Ovary (tissue), 9 donors: ENCODE data around the gene LRRC14B. TPM values are rescaled to one million over a fixed set of nuclear protein-coding genes. Genes with fewer than 3 reads are reported as not detected.

Experiments used
- DNase-seq, 5 donors: peaks; one replicate each; pipeline ENCODE4 v3.0.0-alpha.2; 2019 to 2020
- H3K27ac ChIP-seq, 2 donors: fragments of 200-600 bp; one replicate each; pipeline versions ENCODE4 v1.5.1 to v1.8.0; 2019 to 2022
- H3K27me3 ChIP-seq: fragments of 200-600 bp; one replicate; pipeline ENCODE4 v1.8.0; 2022
- H3K36me3 ChIP-seq: fragments of 200-600 bp; sonication (generic); one replicate; pipeline ENCODE4 v1.5.1; 2019
- H3K4me1 ChIP-seq: one replicate; pipeline ENCODE4 v1.8.1; 2013; ENCODE audit warnings: mild to moderate bottlenecking, moderate library complexity; ENCODE audit not compliant: insufficient read depth
- H3K4me3 ChIP-seq: fragments of 200-600 bp; sonication (generic); one replicate; pipeline ENCODE4 v1.5.1; 2017
- H3K9me3 ChIP-seq, 2 donors: fragments of 200-600 bp in 1 of 2; sonication (generic) in 1 of 2; one replicate each; pipeline versions ENCODE4 v1.5.1 to v1.8.1; 2013 to 2019; ENCODE audit warnings: mild to moderate bottlenecking in 1 of 2, moderate library complexity in 1 of 2
- EP300 ChIP-seq: sonication (generic); formaldehyde crosslinking; IDR thresholded peaks from one replicate; pipeline ENCODE4 v1.6.1; 2017; ENCODE audit warnings: antibody characterized with exemption
- POLR2A ChIP-seq: fragments of 450-650 bp; IDR thresholded peaks from one replicate; pipeline ENCODE4 v1.6.1; 2017; ENCODE audit warnings: antibody characterized with exemption, mild to moderate bottlenecking, moderate library complexity
- WGBS, 3 donors: extraction: QIAGEN DNeasy Blood & Tissue Kit in 1 of 3; methylation state at CpG; one replicate each; pipeline versions ENCODE4 v1.1.5 to v1.1.7; 2013 to 2017; 5-methylcytosine and 5-hydroxymethylcytosine counted together
- intact Hi-C, 4 donors: fragments of 100-400 bp; cut with DNase I; formaldehyde crosslinking; loops; one replicate each; pipeline versions ENCODE4 v1.11.0 to v1.15.1; 2022 to 2023
- polyA plus RNA-seq, 2 donors: library from polyadenylated mRNA; stranded (reverse); fragments of 200-250 nt in 1 of 2; fragments of 350-450 nt in 1 of 2; fragmentation: Illumina TruSeq in 1 of 2; extraction: RNeasy Lipid Tissue Mini Kit (QIAGEN cat#74804) in 1 of 2; gene quantifications; one replicate each; pipeline ENCODE4 v1.2.3, GENCODE V29; 2013 to 2014
- total RNA-seq, 7 donors: library from RNA; depleted of rRNA in 2 of 7; stranded (reverse); fragments of >200 nt in 2 of 7; fragmentation: NEBNext Ultra II Directional in 3 of 7; extraction: Animal tissue kit (Norgen Biotek cat#: 25700) in 3 of 7; gene quantifications; one replicate each; pipeline versions ENCODE4 v1.1.0 to v1.2.4, GENCODE V29; 2016 to 2023
- TF ChIP-seq, protein P1 (sequence below), 3 donors: fragments of 450-650 bp in 2 of 3; fragments of 200-600 bp in 1 of 3; IDR thresholded peaks; one replicate each; pipeline versions ENCODE4 v1.5.1 to v1.8.0; 2016 to 2022; ENCODE audit warnings: antibody characterized with exemption in 3 of 3, mild to moderate bottlenecking in 1 of 3
- donor health status: DM: no; HTN: no; CAD: no; lungs with moderate emphysema.
- donor health status: DM: no; HTN: no; CAD: no.
- donor health status: Bipolar disorder and iron deficiency.
- donor health status: DM: yes; HTN: yes; CAD: no.
- donor health status: DM: no; HTN: no; CAD: no.
- donor health status: DM: yes; HTN: yes; CAD: no.

The LRRC14B gene
- total and polyA plus RNA-seq, 9 donors = 0.04 to 0.92 (median 0.38) TPM; not detected in 6

- no peak overlapping the region for H3K27ac ChIP-seq
- no peak overlapping the region for H3K4me3 ChIP-seq
- intact Hi-C loops = no loop called here
- no peaks in the 10 kb centered on the region for H3K9me3 ChIP-seq
- H3K4me1 ChIP-seq = peaks cover 3% of the 10 kb centered on the region
- no peak for TF ChIP-seq EP300
- TF ChIP-seq POLR2A = no peak
- TF ChIP-seq, protein P1, sequence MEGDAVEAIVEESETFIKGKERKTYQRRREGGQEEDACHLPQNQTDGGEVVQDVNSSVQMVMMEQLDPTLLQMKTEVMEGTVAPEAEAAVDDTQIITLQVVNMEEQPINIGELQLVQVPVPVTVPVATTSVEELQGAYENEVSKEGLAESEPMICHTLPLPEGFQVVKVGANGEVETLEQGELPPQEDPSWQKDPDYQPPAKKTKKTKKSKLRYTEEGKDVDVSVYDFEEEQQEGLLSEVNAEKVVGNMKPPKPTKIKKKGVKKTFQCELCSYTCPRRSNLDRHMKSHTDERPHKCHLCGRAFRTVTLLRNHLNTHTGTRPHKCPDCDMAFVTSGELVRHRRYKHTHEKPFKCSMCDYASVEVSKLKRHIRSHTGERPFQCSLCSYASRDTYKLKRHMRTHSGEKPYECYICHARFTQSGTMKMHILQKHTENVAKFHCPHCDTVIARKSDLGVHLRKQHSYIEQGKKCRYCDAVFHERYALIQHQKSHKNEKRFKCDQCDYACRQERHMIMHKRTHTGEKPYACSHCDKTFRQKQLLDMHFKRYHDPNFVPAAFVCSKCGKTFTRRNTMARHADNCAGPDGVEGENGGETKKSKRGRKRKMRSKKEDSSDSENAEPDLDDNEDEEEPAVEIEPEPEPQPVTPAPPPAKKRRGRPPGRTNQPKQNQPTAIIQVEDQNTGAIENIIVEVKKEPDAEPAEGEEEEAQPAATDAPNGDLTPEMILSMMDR (IDR thresholded peaks at IDR 0.05) = no peak
- H3K36me3 ChIP-seq = no peaks in the 10 kb centered on the region
- no peaks in the 10 kb centered on the region for H3K27me3 ChIP-seq
- no peak for DNase-seq
Observed at GRCh38 chr5:204462-204861, 13.2 kb downstream of the LRRC14B start.

- Histone ChIP-seq H3K9me3 (no peaks in the 10 kb centered on the region), H3K4me3 (no peak overlapping the region), H3K4me1 (peaks cover 3% of the 10 kb centered on the region), H3K36me3 (no peaks in the 10 kb centered on the region), H3K27me3 (no peaks in the 10 kb centered on the region), H3K27ac (no peak overlapping the region)
- intact Hi-C loops = no loop called here
- 93 to 96% (median 95%) methylated on average over 30 of the region's 30 CpGs for WGBS, 3 donors
- TF ChIP-seq EP300 (no peak), POLR2A (no peak)
- TF ChIP-seq, protein P1 (IDR thresholded peaks at IDR 0.05) = no peak
- no peak for DNase-seq
Observed at GRCh38 chr5:204966-205670, 13.8 kb downstream of the LRRC14B start.

- no peak for DNase-seq
- H3K36me3 ChIP-seq = no peaks in the 10 kb centered on the region
- H3K4me1 ChIP-seq = peaks cover 3% of the 10 kb centered on the region
- no peak overlapping the region for H3K27ac ChIP-seq
- intact Hi-C loops = no loop called here
- TF ChIP-seq, protein P1 (IDR thresholded peaks at IDR 0.05) = no peak
- TF ChIP-seq POLR2A = no peak
- no peak for TF ChIP-seq EP300
- no peaks in the 10 kb centered on the region for H3K9me3 ChIP-seq
- no peaks in the 10 kb centered on the region for H3K27me3 ChIP-seq
- no peak overlapping the region for H3K4me3 ChIP-seq
- WGBS, 3 donors = 49 to 54% (median 51%) methylated on average over 11 of the region's 11 CpGs
Observed at GRCh38 chr5:206406-206805, 15.1 kb downstream of the LRRC14B start.

DNA sequence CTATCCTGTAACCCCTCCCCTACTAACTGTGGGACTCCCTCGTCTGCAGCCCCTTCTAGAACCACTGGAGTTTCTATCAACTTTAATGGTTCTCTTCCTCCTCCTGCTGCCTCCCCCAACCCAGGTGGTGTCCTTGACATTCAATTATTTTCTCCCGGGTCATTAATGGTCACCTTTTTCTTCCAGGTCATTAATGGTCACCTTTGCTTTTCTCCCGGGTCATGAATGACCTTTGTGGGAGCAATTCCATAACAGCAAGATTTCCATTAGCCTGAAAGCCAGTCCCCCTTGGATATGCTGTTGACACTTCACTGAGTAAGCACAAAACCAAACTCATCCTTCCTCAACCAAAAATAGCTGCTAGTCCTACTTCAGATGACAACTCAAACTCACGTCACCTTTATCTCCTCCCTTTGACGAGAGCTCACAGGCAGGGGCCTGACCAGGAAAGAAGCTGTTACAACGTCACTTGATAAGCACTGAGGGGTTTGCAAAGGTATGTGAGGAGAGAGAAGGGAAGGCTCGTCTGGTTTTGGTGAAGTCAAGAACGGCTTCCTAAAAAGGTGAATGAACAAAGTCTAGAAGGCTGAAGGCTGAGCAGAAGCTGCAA, 15.7 kb downstream of the LRRC14B start:
- Histone ChIP-seq H3K27ac (no peak overlapping the region), H3K4me3 (no peak overlapping the region), H3K36me3 (no peaks in the 10 kb centered on the region), H3K27me3 (no peaks in the 10 kb centered on the region), H3K4me1 (peaks cover 3% of the 10 kb centered on the region), H3K9me3 (no peaks in the 10 kb centered on the region)
- DNase-seq = no peak
- intact Hi-C loops = no loop called here
- WGBS, 3 donors = 73 to 76% (median 76%) methylated on average over 8 of the region's 8 CpGs
- no peak for TF ChIP-seq POLR2A
- TF ChIP-seq, protein P1 (IDR thresholded peaks at IDR 0.05) = no peak
- TF ChIP-seq EP300 = no peak
